Upper lobe of left lung (tissue), 4 donors: Measurements from ENCODE around the gene DAW1.

ENCODE experiments used
- POLR2A ChIP-seq, 4 donors: fragments of 450-650 bp; IDR thresholded peaks; one replicate each; pipeline ENCODE4 v1.5.1; 2016 to 2017; ENCODE audit warnings: antibody characterized with exemption in 4 of 4, mild to moderate bottlenecking in 2 of 4
- POLR2AphosphoS5 ChIP-seq, 2 donors: sonication (generic); formaldehyde crosslinking; IDR thresholded peaks; one replicate each; pipeline ENCODE4 v1.5.1; 2017; ENCODE audit warnings: antibody characterized with exemption in 2 of 2
- TF ChIP-seq, protein P1 (sequence below), 6 experiments: fragments of 450-650 bp in 4 of 6; fragments of 200-600 bp in 2 of 6; sonication (generic) in 2 of 6; IDR thresholded peaks; one replicate each; pipeline ENCODE4 v1.5.1; 2016 to 2019; ENCODE audit warnings: antibody characterized with exemption in 6 of 6

DNA sequence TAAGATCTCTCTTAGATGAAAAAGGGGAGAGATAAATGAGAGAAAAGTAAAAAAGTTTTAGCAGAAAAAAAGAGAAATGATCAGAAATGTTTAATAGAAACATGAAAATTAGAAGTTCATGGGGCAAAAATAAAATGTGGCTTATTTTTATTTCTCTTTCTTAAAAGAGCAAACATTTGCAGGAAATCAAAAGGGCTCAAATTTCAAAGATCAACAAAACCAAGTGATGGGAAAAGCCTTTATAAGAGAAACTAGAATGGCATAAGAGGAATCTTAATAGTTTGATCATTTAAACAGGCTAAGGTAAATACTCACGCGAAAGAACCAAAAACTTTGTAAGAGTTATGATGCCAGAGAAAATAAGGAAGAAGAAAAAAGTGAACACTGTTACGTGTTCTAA lies 23.3 kb upstream of the DAW1 start:
- TF ChIP-seq, protein P1, sequence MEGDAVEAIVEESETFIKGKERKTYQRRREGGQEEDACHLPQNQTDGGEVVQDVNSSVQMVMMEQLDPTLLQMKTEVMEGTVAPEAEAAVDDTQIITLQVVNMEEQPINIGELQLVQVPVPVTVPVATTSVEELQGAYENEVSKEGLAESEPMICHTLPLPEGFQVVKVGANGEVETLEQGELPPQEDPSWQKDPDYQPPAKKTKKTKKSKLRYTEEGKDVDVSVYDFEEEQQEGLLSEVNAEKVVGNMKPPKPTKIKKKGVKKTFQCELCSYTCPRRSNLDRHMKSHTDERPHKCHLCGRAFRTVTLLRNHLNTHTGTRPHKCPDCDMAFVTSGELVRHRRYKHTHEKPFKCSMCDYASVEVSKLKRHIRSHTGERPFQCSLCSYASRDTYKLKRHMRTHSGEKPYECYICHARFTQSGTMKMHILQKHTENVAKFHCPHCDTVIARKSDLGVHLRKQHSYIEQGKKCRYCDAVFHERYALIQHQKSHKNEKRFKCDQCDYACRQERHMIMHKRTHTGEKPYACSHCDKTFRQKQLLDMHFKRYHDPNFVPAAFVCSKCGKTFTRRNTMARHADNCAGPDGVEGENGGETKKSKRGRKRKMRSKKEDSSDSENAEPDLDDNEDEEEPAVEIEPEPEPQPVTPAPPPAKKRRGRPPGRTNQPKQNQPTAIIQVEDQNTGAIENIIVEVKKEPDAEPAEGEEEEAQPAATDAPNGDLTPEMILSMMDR (IDR thresholded peaks at IDR 0.05), result no peak
- TF ChIP-seq POLR2AphosphoS5 (IDR thresholded peaks at IDR 0.05) (no peak), POLR2A (IDR thresholded peaks at IDR 0.05) (no peak)
